DMS53 (cell line): ENCODE data around the gene NUP93.
A peak's percentile ranks its signal among the peaks of the same experiment; 100 is the strongest.
"Not testable (repeated sequence)": the region's sequence is repeated elsewhere in the genome, so short reads cannot be mapped to it uniquely, and the experiment has no call there.

ENCODE experiments used
- DNase-seq: peaks from one replicate; lab custom pipeline; 2025; lab: John Stamatoyannopoulos, UW

Gene NUP93

DNA sequence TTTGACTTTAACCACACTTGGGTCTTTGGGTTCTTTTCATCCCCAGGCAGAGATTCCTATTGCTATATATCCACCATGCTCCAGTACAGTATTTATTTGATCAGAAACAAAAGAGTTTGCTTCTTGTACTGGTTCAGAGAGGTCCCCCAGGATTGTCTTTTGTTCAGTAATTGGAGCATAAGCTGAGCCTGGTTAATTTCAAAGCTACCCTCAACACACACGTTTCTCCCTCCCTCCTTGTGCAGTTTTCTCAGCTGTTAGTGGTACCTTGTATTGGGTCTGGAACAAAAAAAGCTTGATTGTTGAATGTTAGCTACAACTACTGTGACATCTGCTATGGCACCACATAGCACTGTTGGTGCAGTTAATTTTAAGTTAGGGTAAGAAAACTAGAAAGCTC is 50.0 kb downstream of the NUP93 start:
- DNase-seq = no peak

- DNase-seq = no peak
Observed at GRCh38 chr16:56780646-56781045, 50.7 kb downstream of the NUP93 start.

- DNase-seq = no peak
Observed at GRCh38 chr16:56781528-56781961, 51.6 kb downstream of the NUP93 start.

- DNase-seq = no peak
Observed at GRCh38 chr16:56783344-56783743, 53.4 kb downstream of the NUP93 start.

DNA sequence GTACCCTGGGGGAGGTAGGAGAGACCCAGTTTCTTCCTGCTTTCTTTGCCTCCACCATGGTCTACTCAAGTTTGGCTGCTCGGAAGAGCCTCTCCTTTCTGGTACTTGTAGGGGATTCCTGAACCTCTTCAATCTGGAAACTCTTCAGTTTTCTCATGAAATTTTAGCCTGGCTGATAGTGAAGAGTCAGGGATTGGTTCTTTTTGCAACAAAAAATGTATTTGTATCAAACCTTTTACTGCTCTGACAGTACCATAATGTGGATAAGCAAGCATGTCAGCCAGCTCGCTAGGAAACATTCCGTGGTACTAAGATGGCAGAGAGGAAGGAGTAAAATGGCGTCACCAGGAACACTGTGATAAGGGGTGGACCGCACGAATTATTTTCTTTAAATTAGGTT is 55.4 kb downstream of the NUP93 start:
- DNase-seq = no peak

- DNase-seq = no peak
Observed at GRCh38 chr16:56787167-56787566, 57.2 kb downstream of the NUP93 start.

DNA sequence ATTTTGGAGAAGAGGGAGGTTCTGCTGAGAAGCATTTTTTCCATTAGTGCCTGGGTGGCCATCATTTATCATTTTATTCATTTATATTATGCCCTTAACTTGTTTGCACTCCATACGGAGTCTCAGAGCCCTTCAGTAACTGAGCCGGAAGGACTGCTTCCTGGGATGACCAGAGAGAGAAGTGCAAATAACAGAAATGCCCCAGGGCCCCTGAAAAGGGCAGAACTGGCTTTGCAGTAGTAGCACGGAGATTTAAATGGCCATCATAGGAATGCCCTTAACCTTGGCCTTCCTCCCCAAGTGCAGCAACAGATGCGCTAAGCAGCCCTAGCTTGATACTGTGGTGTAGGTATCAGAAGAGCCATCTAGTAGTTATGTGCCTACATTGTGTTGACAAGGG is 58.5 kb downstream of the NUP93 start:
- DNase-seq = no peak

DNA sequence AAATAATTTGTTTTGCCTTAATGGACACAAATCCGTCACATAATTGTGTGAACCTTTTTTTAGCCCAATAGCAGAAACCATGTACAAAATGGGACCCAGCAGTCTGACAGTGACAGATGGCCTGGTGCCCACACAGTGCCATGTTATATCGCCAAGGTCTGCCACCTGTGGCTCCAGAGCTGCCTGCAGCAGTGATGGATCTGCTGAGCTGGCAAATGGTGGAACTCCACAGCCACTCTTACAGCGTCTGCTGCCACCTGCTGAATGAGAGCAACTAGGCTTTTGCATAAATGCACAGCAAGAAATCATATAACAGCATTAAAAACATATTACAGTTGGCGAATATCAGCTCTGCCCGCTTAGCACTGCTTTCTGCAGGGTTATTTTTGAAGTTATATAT is 59.4 kb downstream of the NUP93 start:
- peak; percentile 72 for DNase-seq

GRCh38 chr16:56792967-56793366 is 63.0 kb downstream of the NUP93 start:
- no peak for DNase-seq

GRCh38 chr16:56793492-56793891 is 63.6 kb downstream of the NUP93 start:
- peak; percentile 19 for DNase-seq

- no peak for DNase-seq
Observed at GRCh38 chr16:56795011-56795410, 65.1 kb downstream of the NUP93 start.

GRCh38 chr16:56797038-56797437 is 67.1 kb downstream of the NUP93 start:
- not testable (repeated sequence) for DNase-seq

GRCh38 chr16:56797861-56798260 is 67.9 kb downstream of the NUP93 start:
- no peak for DNase-seq

- DNase-seq = no peak
Observed at GRCh38 chr16:56798955-56799354, 69.0 kb downstream of the NUP93 start.

DNA sequence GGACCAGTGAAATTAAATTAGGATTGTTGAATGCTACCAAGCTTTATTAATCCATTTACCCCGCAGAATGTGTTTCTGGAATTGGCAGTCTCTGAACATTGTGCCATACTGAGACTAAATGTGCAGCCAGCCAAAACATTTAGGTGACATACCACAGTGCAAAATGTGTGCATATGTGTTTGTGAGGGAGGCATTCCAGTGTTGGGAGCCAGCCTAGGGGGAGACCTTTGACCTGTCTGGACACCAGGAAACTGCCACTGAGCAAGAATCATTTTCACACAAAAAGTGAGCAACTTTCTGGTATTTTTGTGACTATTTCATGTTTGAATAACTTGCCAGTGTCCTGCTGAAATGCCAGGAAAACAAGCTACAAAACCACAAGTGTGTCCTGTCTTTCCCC is 70.4 kb downstream of the NUP93 start:
- no peak for DNase-seq

GRCh38 chr16:56801762-56802161 is 71.8 kb downstream of the NUP93 start:
- DNase-seq = no peak

- no peak for DNase-seq
Observed at GRCh38 chr16:56807011-56807675, 77.2 kb downstream of the NUP93 start.

DNA sequence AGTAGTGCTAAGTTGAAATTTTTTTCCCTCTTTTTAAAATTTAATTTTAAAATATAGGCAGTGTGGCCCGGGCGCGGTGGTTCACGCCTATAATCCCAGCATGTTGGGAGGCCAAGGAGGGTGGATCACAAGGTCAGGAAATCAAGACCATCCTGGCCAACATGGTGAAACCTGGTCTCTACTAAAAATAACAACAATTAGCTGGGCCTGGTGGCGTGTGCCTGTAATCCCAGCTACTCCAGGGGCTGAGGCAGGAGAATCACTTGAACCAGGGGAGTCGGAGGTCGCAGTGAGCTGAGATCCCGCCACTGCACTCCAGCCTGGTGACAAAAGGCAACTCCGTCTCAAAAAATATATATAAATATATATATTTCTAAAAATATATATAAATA is 77.7 kb downstream of the NUP93 start:
- not testable (repeated sequence) for DNase-seq

- no peak for DNase-seq
Observed at GRCh38 chr16:56810954-56811353, 81.0 kb downstream of the NUP93 start.

GRCh38 chr16:56811602-56812001 is 81.7 kb downstream of the NUP93 start:
- not testable (repeated sequence) for DNase-seq

DNA sequence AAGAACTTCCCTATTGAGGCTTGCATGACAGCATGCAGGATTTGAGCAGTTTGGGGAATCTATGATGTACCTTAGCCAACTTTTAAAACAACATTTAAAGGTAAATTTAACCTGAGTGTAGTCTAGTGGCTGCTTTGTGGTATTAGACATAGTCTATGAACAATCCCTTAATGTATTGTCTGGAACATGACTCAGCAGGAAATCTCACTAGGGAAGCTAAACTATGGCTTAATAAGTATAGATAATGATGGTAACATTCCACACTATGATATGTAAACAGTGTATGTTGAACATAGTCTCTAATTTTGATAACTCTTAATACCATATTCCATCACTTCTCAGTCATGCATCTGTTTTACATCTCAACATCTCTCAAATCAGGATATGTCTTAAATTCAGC is 83.0 kb downstream of the NUP93 start:
- peak; percentile 41 for DNase-seq

DNA sequence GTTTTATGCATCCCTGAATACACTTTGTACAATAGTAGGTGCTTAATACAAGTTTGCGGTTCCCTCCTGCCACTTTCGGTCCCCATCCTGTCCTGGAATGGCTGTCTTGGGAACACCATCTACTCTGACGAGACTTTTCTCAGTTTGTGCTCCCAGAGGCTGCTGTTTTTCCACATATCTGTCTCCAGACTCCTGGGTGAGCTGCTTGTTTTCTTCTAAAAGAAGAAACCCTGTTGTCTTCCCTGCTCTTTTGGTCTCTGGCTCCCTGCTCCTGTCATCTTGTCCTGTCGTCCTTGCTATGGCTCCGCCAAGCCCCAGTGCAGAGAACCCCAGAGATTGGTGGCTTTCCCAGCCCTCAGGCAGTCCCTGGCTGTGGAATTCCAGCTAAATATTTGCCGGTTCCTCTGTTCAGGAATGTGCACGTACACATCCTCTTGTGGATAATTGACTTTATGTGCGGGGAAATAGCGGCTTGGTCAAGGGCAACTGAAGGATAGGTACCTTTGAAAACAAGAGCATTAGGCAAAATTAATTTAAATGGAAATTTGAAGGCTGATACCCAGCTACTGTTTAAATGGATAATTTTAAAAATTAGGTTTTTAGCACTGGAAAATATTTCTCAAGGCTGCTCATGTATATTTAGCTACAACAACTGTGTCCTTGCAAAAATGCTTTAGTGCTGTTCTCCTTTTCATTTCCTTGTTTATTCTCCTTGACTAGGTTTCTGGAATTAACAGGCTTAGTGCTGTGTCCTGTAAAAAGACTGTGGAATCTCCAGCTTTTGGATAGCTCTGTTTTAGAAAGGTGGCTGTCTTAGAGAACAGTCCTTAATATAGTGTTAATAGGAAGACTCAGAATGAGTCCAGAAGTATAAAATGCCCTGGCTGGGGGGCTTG is 84.9 kb downstream of the NUP93 start:
- no peak for DNase-seq

DNA sequence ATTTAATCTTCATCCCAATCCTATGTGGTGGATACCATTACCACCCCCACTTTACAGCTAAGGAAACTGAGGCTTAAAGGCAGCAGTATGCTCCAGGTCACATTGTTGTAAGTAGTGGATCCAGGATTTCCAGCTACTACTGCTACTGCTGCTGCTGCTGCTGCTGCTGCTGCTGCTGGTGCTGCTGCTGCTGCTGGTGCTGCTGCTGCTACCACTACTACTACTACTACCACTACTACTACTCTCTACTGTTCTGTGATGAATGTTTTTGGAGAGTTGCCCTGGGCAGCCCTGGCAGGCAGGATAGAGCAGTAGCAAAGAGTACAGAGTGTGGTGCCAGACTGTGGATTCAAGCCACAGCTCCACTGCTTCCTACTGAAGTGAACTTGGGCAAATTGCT is 85.8 kb downstream of the NUP93 start:
- no peak for DNase-seq
